GM12878 (cell line): ENCODE measurements around the gene TP53I11.

ENCODE experiments used
- PAX5 ChIP-seq: IDR thresholded peaks from 2 replicates; pipeline ENCODE4 v1.6.1; 2011; ENCODE audit warnings: low read depth, low read length, borderline replicate concordance
- TF ChIP-seq, protein P1 (sequence below), 3 experiments: IDR thresholded peaks in 2 of 3; conservative IDR thresholded peaks in 1 of 3; 2 replicates each; pipeline ENCODE4 v1.5.1; 2011; ENCODE audit warnings: low read depth in 3 of 3, low read length in 3 of 3, mild to moderate bottlenecking in 3 of 3, control low read depth in 2 of 3, moderate library complexity in 2 of 3, inconsistent platforms in 1 of 3, mixed read lengths in 1 of 3; ENCODE audit not compliant: control insufficient read depth in 2 of 3, insufficient read depth in 1 of 3; ENCODE audit errors: extremely low read depth in 1 of 3

DNA sequence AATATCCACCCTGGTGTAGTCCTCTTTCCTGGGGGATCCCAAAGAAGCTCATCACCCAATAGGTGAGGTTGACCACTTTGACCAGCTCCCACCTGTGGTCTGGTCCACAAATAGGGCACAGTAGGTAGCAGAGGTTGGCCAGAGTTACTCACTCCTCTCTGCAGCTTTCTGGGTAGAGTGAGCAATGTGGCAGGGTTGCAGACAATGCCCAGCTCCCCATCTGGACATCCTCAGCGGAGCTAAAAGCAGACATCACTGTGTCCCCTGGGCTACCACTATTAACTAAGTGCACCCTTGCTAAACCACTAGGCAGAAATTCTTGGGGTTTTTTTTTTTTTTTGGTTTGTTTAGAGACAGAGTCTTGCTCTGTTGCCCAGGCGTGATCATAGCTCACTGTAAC lies 48.4 kb upstream of the TP53I11 start:
- TF ChIP-seq, protein P1, sequence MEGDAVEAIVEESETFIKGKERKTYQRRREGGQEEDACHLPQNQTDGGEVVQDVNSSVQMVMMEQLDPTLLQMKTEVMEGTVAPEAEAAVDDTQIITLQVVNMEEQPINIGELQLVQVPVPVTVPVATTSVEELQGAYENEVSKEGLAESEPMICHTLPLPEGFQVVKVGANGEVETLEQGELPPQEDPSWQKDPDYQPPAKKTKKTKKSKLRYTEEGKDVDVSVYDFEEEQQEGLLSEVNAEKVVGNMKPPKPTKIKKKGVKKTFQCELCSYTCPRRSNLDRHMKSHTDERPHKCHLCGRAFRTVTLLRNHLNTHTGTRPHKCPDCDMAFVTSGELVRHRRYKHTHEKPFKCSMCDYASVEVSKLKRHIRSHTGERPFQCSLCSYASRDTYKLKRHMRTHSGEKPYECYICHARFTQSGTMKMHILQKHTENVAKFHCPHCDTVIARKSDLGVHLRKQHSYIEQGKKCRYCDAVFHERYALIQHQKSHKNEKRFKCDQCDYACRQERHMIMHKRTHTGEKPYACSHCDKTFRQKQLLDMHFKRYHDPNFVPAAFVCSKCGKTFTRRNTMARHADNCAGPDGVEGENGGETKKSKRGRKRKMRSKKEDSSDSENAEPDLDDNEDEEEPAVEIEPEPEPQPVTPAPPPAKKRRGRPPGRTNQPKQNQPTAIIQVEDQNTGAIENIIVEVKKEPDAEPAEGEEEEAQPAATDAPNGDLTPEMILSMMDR (IDR thresholded peaks at IDR 0.05 in 2 of 3, conservative IDR thresholded peaks at IDR 0.05 in 1 of 3; ENCODE audit: control insufficient read depth in 2 of 3, extremely low read depth in 1 of 3, insufficient read depth in 1 of 3, low read depth in 3 of 3, low read length in 3 of 3) = no peak
- no peak for TF ChIP-seq PAX5
